Breast epithelium (tissue), 4 donors: ENCODE results near the gene LEMD3. TPM values are rescaled to one million over a fixed set of nuclear protein-coding genes. Genes with fewer than 3 reads are reported as not detected.

Experiments
- DNase-seq, 2 donors: peaks; one replicate each; pipeline ENCODE4 v3.0.0-alpha.2; 2019; ENCODE audit warnings: low spot score in 2 of 2
- H3K27ac ChIP-seq, 2 donors: fragments of 200-600 bp; sonication (generic) in 1 of 2; one replicate each; pipeline ENCODE4 v1.5.1; 2016 to 2019; ENCODE audit warnings: mild to moderate bottlenecking in 1 of 2
- H3K27me3 ChIP-seq, 2 donors: fragments of 200-600 bp; sonication (generic) in 1 of 2; one replicate each; pipeline versions ENCODE4 v1.5.1 to v1.6.0; 2017 to 2019; ENCODE audit warnings: control low read depth in 1 of 2, mild to moderate bottlenecking in 1 of 2
- H3K36me3 ChIP-seq: fragments of 200-600 bp; one replicate; pipeline ENCODE4 v1.5.1; 2019
- H3K4me1 ChIP-seq, 2 donors: fragments of 200-600 bp; sonication (generic); one replicate each; pipeline ENCODE4 v1.5.1; 2016 to 2019; ENCODE audit warnings: control low read depth in 1 of 2
- H3K4me3 ChIP-seq, 3 donors: fragments of 200-600 bp; sonication (generic); 1 replicate in 2 of 3; 2 replicates in 1 of 3; pipeline ENCODE4 v1.5.1; 2016 to 2019; ENCODE audit warnings: mild to moderate bottlenecking in 3 of 3, moderate library complexity in 2 of 3
- H3K9me3 ChIP-seq, 2 donors: fragments of 200-600 bp; sonication (generic) in 1 of 2; one replicate each; pipeline ENCODE4 v1.5.1; 2016 to 2019; ENCODE audit warnings: control low read depth in 1 of 2
- POLR2A ChIP-seq: fragments of 450-650 bp; IDR thresholded peaks from one replicate; pipeline ENCODE4 v1.6.1; 2016; ENCODE audit warnings: antibody characterized with exemption, mild to moderate bottlenecking, moderate library complexity
- POLR2AphosphoS5 ChIP-seq, 3 donors: sonication (generic); formaldehyde crosslinking; IDR thresholded peaks; one replicate each; pipeline ENCODE4 v1.6.1; 2017; ENCODE audit warnings: antibody characterized with exemption in 3 of 3
- intact Hi-C: fragments of 100-400 bp; cut with DNase I; formaldehyde crosslinking; loops from one replicate; pipeline ENCODE4 v1.15.1; 2023; ENCODE audit warnings: low total_unique reads
- total RNA-seq, 3 donors: library from RNA; depleted of rRNA; stranded (reverse); fragments of >200 nt; gene quantifications; one replicate each; pipeline ENCODE4 v1.1.0, GENCODE V29; 2016
- TF ChIP-seq, protein P1 (sequence below), 3 donors: fragments of 450-650 bp; IDR thresholded peaks; one replicate each; pipeline ENCODE4 v1.5.1; 2016 to 2017; ENCODE audit warnings: antibody characterized with exemption in 3 of 3, mild to moderate bottlenecking in 3 of 3, moderate library complexity in 3 of 3

Gene LEMD3
- total RNA-seq, 3 donors from 2014 or later: 31.0 to 69.4 (median 36.4) TPM

DNA sequence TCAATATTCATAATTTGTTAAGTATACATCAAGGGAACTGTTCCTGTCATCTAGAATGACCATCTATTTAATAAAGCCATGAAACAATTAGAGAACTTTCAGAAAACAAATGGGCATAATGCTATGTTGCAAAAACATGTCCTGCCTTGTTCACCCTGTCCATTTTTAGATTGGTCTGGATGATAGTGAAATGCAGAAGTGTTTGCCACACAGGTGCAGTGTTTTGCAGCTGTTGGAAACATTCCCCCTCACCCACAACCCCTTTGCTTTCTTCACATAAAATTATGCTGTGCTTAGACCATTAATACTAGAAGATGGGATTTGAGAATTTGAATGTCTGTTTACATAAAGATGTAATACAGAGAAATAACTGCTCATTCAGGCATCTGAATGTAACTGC lies 36.5 kb downstream of the LEMD3 start:
- no peaks in the 10 kb centered on the region for H3K36me3 ChIP-seq
- TF ChIP-seq POLR2A: no peak
- TF ChIP-seq, protein P1, sequence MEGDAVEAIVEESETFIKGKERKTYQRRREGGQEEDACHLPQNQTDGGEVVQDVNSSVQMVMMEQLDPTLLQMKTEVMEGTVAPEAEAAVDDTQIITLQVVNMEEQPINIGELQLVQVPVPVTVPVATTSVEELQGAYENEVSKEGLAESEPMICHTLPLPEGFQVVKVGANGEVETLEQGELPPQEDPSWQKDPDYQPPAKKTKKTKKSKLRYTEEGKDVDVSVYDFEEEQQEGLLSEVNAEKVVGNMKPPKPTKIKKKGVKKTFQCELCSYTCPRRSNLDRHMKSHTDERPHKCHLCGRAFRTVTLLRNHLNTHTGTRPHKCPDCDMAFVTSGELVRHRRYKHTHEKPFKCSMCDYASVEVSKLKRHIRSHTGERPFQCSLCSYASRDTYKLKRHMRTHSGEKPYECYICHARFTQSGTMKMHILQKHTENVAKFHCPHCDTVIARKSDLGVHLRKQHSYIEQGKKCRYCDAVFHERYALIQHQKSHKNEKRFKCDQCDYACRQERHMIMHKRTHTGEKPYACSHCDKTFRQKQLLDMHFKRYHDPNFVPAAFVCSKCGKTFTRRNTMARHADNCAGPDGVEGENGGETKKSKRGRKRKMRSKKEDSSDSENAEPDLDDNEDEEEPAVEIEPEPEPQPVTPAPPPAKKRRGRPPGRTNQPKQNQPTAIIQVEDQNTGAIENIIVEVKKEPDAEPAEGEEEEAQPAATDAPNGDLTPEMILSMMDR (IDR thresholded peaks at IDR 0.05): no peak
- no peak for TF ChIP-seq POLR2AphosphoS5 (IDR thresholded peaks at IDR 0.05)
- H3K27ac ChIP-seq: no peak overlapping the region
- H3K4me1 ChIP-seq: no peaks in the 10 kb centered on the region
- H3K9me3 ChIP-seq: no peaks in the 10 kb centered on the region
- intact Hi-C loops: no loop called here
- H3K27me3 ChIP-seq: no peaks in the 10 kb centered on the region
- DNase-seq: no peak
- H3K4me3 ChIP-seq: no peak overlapping the region

DNA sequence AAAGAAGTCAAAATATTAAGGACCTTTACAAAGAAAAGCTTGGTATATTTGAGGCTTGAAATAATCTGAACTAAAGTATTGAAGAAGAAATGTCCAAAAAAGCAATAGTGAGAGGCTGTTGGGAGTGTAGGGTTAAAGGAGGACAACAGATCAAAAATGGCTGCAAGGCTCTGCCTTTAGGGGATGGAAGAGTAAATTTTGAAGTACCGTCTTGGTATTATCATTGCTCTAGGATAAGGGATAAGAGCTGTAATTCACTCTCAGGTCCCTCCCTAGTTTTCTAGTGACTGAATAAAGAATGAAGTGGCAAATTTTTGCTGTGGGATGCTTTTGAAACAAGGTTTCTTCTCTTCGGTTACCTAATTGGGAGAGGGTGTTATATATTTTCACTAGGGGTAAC lies 38.7 kb downstream of the LEMD3 start:
- TF ChIP-seq POLR2AphosphoS5 (IDR thresholded peaks at IDR 0.05) (no peak), POLR2A (no peak)
- TF ChIP-seq, protein P1 (IDR thresholded peaks at IDR 0.05): no peak

DNA sequence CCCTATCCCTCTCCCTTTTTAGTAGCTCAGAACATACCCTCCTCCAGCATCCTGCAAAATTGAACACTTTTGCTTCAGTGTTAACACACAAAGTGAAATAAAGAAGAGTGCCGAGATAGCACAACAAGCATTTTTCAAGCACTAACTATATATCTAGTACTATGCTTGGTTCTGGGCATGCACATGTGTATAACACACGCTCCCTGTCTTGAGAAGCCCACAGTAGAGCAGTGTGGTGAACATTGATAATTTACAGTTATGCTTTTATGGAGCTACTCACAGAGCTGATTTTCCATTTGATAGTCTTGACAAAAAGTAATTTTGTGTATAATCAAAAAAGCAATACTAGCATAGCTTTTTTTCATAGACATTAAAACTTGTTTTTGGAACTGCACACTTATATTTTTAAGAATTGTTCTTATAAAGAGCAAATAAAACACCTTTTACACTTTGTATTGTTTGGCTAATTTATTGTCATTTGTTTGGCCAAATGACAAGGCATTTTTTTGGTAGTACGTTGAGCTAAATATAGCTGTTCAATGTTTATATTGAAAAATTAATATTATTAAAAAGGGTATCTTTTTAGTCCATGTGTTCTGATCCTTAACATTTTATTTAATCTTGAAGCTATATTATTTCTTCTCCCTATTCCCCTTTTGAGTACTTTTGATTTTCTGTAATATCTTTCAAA lies 39.7 kb downstream of the LEMD3 start:
- no peaks in the 10 kb centered on the region for H3K4me1 ChIP-seq
- intact Hi-C loops: no loop called here
- TF ChIP-seq POLR2AphosphoS5 (IDR thresholded peaks at IDR 0.05) (no peak), POLR2A (no peak)
- TF ChIP-seq, protein P1 (IDR thresholded peaks at IDR 0.05): no peak

More for the DNA sequence above, 38.7 kb downstream of the LEMD3 start:
- no peaks in the 10 kb centered on the region for H3K36me3 ChIP-seq
- no peak overlapping the region for H3K4me3 ChIP-seq
- DNase-seq: no peak
- H3K27ac ChIP-seq: no peak overlapping the region
- no peaks in the 10 kb centered on the region for H3K9me3 ChIP-seq
- intact Hi-C loops: no loop called here
- no peaks in the 10 kb centered on the region for H3K27me3 ChIP-seq
- H3K4me1 ChIP-seq: no peaks in the 10 kb centered on the region

DNA sequence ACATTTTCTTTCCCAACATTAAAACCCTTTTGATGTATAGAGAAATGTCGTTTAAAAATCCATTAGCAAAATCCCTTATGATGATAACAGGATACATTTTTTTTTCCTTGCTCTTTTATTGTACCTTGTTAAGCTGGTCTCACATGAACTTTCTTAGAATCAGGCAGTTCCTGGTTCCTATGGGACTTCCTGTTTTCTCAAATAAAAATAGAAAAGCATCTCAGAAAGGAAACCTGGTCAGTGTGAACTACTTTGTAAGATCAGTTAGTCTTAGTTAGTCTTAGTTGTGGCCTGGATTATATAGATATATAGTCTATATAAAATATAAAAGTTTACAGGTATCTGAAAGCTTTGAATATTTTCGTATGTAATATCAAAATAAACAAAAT lies 40.3 kb downstream of the LEMD3 start:
- Histone ChIP-seq H3K36me3 (no peaks in the 10 kb centered on the region), H3K4me1 (no peaks in the 10 kb centered on the region), H3K27ac (no peak overlapping the region), H3K9me3 (no peaks in the 10 kb centered on the region), H3K27me3 (no peaks in the 10 kb centered on the region), H3K4me3 (no peak overlapping the region)
- intact Hi-C loops: no loop called here
- TF ChIP-seq, protein P1 (IDR thresholded peaks at IDR 0.05): no peak
- TF ChIP-seq POLR2A: no peak
- TF ChIP-seq POLR2AphosphoS5 (IDR thresholded peaks at IDR 0.05): no peak
- no peak for DNase-seq

More for the DNA sequence above, 39.7 kb downstream of the LEMD3 start:
- no peak for DNase-seq
- no peaks in the 10 kb centered on the region for H3K27me3 ChIP-seq
- H3K36me3 ChIP-seq: no peaks in the 10 kb centered on the region
- no peak overlapping the region for H3K27ac ChIP-seq
- no peaks in the 10 kb centered on the region for H3K9me3 ChIP-seq
- no peak overlapping the region for H3K4me3 ChIP-seq

DNA sequence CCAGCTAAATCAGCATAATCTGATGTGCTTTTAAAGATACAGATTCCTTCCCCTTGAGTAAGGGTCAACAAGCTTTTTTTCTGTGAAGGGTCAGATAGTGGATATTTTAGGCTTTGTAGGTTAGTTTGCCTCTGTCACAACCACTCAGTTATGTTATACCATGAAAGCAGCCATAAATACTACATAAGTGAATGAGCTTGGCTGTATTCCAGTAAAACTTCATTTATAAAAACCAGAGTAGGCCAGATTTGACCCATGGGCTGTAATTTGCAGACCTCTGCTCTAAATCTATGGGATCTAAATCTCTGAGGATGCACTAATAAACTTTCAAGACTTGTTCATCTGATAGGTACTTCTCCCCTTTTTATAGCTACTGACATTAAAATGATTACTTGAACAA lies 47.7 kb downstream of the LEMD3 start:
- Histone ChIP-seq H3K27ac (no peak overlapping the region), H3K4me3 (no peak overlapping the region), H3K27me3 (no peaks in the 10 kb centered on the region), H3K9me3 (peaks cover 13 to 21% of the 10 kb centered on the region in 2 donors), H3K36me3 (peaks cover 5% of the 10 kb centered on the region), H3K4me1 (no peaks in the 10 kb centered on the region)
- TF ChIP-seq POLR2A (no peak), POLR2AphosphoS5 (IDR thresholded peaks at IDR 0.05) (no peak)
- TF ChIP-seq, protein P1 (IDR thresholded peaks at IDR 0.05): no peak
- DNase-seq: no peak
- intact Hi-C loops: no loop called here
